Measurements from ENCODE around the gene CPM. TPM values are rescaled to one million over a fixed set of nuclear protein-coding genes. Genes with fewer than 3 reads are reported as not detected.

Gene CPM
- total RNA-seq, 1 donor from 2014 or later = 1.7 TPM

DNA sequence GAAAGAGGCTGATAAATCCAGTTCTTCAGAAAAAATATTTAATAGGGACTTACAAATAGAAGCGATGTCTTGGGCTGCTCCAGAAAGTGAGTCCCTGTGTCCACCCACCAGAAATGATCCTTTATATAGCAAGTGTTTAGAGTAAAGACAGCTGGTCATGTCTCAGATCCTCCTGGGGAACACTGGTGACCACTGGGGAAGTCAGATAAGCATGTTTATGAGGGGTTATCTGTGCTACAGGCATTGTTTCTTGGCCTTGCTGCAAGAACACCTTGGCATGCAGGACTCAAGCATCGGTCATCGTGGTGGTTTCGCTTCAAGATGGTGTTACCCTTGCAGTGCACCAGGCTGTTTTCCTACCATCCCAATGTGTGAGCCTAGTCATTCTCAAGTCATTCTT lies 27.2 kb downstream of the CPM start:
- no peak for DNase-seq (ENCODE audit: low spot score)

DNA sequence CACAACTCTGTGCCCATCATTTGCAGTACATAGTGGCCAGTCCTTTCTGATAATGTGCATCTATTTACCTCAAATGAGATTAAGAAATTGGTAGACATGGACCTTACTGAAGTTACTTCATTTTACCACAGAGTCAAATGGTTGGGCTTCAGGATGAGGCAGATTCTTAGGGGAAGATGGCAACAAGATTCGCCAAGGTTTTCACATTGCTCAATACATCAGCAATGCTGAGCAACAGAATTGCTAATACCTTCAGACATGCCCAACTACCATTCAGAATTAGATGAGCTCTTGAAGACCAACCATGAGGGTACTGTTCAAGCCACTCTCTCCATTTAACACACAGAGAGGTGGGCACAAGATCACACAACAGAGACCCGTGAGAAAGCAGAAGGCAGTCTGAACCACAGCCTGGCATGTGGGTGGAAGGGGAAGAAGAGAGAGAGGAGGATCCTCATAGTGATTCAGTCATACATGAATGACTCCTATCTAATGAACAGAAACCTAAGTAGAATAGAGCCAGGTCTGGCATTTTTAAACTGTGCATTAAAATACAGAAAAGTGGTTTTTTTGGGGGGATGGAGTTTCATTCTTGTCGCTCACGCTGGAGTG lies 28.5 kb downstream of the CPM start:
- DNase-seq (ENCODE audit: low spot score) = no peak

DNA sequence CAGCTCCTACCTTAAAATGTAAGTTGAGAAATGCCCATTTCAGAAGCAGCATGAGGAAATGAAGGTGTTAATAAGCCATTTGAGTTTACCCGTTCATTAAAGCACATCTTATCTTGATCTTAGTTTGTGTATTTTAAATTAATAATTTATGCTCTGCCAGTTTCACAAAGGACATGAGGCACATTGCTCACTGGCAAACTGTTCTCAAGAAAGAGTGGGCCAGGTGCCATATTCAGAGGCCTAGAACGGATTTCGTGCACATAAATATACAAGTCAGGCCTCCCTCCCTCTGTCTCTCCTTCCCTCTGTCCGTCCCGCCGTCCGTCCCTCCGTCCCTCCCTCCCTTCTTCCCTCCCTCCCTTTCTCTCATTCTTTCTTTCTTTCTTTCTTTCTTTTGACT lies 29.5 kb downstream of the CPM start:
- DNase-seq (ENCODE audit: low spot score) = no peak

DNA sequence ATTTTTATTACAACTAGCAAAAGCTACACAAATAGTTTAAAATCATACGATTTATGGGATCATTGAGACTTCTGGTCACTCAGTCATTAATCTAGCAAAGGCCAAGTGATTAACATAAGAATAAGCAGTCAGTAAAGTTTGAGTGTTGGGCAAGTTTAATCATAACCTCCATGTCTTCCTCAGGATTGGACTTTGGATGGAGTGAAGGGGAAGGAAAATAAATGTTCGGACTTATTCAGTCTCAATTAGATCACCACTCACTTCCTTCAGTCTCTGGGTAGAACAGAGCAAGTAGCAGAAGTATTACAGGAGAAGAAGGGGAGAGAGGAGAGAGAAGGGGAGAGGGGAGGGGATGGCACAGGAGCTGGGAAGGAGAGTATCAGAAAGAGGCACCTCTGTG lies 31.4 kb downstream of the CPM start:
- DNase-seq (ENCODE audit: low spot score) = no peak

DNA sequence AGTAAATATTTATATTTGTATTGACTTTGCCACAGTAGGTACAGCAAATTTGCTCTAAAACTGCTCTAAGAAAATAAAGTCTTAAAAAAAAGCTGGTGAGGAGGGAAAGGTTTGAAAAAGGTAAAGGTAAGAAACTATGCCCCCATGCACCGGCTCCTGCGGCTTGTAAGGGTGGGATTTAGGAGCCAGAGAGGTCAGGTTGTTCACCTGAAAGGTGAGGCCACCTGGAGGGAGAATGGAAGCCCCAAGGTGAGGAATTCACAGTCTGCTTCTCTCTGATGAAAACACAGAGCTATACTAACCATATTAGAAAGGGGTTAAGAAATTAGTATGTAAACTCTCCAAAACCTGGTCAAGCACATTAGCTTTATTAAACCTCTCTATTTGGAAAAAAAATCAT lies 31.8 kb downstream of the CPM start:
- DNase-seq (ENCODE audit: low spot score) = no peak

DNA sequence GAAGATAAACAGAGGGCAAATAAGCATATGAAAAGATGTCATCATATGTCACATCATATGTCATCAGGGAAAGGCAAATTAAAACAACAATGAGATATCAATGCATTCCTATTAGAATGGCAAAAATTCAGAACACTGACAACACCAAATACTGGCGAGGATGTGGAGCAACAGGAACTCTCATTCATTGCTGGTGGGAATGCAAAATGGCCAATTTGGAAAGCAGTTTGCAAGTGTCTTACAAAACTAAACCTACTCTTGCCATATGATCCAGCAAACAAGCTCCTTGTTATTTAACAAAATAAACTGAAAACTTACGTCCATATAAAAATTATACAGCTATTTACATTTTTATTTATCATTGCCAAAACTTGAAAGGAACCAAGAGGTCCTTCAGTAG lies 32.7 kb downstream of the CPM start:
- DNase-seq (ENCODE audit: low spot score) = no peak

DNA sequence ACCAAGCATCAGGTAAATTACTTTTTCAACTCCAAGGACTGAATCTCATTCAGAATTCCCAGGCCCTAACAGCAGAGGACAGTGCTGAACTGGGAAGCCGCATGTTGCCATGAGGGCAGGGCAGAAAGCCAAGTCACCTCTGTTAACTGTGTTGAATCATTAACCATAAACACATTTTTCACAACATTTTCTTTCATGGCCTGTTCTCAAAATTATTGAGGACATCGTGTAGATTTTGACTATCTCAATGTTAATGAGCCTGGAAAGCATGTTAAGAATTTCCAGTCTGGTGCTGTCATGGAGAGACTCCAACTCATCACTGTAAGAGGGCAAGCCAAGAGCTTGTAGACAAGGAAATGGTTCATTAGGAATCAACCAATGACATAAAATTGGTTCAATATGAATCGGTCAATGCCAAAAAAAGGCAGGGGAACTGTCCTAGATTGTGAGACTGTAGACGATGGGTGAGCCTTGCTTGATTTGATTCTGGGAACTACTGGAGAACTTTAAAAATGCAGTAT lies 33.7 kb downstream of the CPM start:
- no peak for DNase-seq (ENCODE audit: low spot score)

DNA sequence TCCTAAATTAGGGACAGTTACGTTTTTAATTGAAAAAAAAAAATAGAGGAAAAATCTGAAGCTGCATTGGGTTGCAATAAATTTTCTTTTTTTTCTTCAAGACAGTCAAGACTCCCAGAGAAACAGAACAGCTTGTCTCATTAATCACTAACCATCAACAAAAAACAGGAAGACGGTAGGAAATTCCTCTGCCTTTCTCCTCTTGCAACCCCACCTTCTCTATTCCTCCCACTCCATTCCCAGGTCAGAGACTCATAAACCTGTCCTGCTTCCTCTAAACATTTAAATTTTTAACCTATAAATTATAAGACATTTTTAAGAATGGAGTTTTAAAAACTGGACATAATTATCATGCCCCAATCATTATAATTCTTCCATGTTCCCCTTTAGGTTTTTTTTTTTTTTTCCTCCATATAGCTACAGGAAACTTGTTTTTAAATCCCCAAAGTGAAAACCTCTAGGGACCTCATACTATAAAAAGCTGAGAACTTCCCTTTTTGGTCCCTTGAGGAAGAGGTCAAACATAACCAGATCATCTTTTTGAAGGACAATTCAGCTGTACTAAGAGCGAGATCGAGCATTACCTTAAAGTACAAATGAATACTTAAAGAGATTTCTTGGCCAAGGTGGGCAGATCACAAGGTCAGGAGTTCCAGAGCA lies 36.0 kb downstream of the CPM start:
- no peak for DNase-seq (ENCODE audit: low spot score)

DNA sequence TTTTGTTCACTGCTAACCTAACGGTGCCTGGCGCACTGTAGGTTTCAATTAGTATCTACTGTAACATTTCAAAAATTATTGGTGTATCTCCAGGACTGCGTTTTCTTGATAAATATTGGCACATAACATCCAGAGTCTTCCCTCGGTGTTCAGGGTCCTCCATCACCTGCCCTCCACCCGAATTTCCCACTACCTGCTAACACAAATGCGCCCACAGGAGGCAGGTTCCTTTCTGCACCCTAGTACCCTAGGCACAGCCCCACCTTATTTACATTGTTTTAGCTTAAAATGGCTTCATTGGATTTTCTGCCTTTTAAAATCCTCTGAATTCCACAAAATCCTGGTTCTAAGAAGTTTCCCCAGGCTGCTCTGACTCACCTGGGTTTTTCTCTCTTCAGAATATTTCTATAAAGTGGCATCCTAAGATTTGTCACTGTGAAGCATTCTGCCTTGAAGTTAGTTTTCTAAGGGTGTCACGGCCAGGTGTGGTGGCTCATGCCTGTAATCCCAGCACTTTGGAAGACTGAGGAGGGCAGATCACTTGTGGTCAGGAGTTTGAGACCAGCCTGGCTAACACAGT lies 38.6 kb downstream of the CPM start:
- DNase-seq (ENCODE audit: low spot score) = no peak

DNA sequence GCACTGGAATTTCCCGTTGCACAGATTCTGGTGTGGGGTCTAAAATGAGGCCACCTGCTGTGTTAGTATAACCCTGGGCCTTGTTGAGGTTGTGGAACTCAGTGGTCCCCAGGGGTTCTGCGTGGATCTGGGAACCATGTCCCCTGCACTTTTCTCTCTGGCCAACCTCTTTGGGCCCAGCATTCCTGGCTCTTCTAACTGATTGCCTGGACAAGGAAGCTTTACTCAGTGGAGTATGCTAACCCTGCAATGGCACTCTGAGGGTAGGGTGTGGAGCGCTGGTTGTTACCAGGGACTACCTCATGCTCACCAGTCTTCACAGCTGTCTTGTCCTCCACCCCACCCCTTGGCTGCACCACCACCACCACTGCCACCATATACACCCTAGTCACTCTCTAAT lies 39.2 kb downstream of the CPM start:
- DNase-seq (ENCODE audit: low spot score) = no peak

DNA sequence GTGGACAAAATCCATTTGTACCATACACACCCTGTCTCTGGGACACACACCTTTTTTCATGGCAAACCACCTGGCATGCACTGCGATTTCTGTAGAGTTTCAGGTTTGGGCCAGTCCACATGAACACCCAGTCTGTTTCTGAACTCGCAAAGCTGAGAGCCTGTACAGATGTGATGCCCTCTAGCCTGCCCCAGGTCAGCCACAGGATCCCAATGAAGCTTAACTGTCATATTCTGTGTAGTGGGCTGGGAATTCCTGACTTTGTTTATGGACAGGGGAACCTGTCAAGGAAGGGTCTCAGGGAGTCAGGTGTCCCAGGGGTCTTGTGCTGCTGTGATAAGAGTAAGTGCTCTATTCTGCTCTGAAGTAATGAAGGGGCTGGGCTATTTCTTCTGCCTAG lies 39.8 kb downstream of the CPM start:
- no peak for DNase-seq (ENCODE audit: low spot score)

DNA sequence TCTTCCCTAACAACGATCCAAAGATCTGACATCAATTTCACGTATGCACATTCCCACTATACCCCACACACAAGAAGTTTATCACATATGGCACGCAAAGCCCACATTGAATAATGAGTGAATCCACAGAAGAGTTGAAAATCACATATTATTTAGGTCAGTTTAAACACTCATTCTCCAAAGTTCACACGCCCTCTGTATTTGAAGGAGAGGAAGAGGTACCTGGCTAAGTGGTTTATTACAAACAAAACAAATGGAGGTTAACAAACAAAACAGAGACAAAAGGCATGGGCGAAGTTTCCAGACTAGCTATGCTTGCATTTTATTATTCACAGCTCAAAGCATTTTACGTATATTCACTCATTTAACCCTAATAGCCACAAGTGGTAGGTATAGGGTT lies 41.8 kb downstream of the CPM start:
- no peak for DNase-seq (ENCODE audit: low spot score)

DNA sequence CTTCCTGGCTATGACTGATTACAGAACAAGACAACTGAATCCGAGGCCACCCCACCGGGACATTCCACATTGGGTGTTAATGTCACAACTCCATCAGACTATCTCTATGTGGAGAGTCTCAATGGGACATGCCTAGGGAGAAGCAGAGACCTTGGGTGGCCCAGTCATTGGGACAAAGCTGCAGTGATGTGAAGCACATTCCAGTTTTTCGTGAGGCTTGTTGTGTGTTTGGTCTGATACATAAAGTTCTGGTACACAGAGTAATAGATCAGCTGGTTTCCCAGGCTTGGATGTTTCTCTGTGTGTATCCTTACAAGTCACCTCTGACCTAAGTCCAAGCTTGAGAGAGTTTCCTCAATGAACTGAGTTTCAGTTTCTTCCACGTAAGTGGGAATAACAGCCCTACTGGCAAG lies 42.3 kb downstream of the CPM start:
- no peak for DNase-seq (ENCODE audit: low spot score)

DNA sequence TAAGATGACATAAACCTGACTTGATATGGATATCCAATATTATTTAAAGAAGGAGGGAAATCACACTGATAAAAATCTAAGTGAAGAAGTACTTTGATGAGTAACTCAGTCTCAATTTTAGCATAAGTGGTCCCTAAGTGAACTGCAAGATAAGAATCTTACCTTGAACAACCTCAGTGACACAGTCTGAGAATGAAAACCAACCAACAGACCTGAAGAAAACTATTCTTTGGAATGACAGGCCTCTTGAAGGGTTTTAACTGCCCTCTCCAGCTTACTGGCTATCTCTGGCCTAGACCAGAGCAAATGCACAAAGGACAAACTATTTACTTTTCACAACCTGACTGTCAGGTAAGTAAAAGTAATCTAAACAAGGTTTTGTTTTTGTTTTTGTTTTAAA lies 44.7 kb downstream of the CPM start:
- DNase-seq (ENCODE audit: low spot score) = no peak

DNA sequence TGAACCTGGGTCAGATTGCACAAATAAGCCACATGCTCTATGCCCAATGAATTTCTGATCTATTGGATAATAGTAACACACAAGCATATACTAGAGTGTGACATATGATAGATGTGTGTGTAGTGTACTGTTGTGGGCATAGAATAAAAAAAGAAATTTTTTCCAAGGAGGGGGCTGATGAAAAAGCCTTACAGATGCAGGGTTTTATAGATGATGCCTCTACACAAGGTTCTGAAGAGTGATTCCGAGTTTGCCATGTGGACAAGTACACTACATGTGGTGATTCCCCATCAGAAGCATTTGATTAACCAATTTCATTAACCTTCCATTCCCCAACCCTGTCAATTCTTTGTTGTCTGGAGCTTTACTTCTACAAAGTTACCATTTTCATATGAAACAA lies 45.3 kb downstream of the CPM start:
- no peak for DNase-seq (ENCODE audit: low spot score)

DNA sequence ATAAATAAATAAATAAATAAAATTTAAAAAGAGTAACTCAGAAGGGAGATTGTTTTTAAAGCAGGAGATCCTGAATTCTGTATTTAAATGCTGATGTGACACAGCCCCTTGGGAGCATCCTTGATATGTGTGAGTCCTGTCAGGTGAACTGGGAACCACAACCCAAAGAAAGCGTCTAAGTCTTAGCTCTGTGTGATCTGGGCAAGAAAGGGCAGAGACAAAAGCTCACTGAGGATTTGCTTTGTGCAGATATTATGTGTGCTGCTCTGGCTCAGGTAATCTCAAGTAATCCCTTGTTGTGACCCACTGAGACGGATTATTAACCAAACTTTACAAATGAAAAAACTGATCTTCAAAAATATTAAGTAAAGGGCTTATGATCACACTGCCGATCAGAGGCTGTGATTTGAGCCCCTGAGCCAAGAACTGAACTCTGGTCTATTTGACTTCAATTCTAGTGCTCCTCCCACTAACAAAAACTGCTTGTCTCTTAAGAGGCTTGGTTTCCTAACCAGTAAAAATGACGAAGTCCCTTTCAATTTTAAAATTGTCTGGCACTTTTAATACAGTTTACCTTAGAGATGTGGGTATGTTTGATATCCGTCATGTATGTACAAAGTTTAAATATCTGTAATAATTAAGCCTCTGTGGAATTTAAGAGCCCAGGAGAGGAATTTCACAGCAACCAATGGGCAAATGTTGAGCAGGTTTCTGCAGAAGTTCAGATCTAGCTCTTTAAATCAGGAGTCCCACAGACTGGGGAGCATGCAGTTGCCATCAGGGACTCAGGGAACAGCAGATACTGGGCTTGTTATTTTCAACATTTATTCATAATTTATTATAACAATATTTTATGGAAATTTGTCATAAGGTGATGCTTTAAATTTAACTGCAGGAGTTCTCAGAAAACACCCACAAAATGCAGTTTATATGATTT lies 46.1 kb downstream of the CPM start:
- no peak for DNase-seq (ENCODE audit: low spot score)

DNA sequence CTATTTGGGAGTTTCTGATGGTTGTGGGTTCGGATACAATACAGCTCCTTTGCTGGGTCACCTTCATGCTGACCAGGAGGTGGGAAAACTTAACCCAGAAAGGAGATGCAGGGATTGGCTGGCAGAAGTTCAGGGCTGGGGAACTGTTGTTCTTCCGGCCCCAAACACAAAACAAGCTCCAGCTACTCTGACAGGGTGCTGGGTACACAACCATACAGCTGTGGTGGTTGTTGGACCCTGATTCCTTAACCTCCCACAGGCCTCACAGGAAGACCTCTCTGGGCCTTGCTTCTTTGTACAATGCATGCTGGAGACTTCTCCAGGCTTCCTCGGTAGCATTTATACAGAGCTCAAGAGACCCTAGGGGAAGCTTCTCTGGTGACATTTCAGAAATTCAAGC lies 47.6 kb downstream of the CPM start:
- no peak for DNase-seq (ENCODE audit: low spot score)

DNA sequence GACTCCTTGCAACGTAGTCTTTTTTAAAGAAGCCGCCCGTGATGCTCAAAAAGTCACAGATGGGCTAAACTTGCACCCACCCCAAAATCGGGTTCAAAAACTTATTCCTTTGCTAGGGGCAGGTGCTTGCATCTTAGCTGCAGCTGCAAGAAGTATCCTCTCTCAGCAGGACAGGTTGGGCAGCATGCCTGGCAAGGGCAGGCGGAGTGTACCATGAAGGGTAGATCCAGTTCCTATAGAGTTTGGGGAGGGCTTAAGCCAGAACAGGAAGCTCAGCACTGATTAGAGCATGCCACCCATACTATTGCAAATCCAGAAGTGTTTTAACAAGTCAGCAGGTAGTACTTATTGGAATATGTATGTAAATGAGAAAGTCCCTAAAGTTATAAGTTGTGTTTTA lies 48.7 kb downstream of the CPM start:
- peak; percentile 12 for DNase-seq (ENCODE audit: low spot score)

DNA sequence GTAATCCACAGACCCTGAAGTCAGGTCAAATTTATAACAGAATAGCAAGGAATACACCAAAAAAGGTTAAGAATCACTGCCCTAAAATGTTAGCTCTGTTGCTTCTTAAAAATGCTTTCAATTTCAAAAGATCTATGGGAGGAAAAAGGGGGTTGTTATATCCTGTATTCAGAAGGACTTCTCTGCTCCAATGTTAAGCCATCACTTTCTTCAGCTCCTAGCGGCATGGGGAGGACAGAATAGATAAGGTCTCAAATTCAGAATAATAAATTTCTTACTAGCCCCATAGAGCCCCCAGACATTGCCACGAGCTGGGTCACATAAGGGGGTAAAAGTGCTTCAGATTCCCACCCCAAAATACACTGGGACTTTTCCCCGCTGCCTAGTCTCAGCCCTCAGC lies 49.8 kb downstream of the CPM start:
- no peak for DNase-seq (ENCODE audit: low spot score)

DNA sequence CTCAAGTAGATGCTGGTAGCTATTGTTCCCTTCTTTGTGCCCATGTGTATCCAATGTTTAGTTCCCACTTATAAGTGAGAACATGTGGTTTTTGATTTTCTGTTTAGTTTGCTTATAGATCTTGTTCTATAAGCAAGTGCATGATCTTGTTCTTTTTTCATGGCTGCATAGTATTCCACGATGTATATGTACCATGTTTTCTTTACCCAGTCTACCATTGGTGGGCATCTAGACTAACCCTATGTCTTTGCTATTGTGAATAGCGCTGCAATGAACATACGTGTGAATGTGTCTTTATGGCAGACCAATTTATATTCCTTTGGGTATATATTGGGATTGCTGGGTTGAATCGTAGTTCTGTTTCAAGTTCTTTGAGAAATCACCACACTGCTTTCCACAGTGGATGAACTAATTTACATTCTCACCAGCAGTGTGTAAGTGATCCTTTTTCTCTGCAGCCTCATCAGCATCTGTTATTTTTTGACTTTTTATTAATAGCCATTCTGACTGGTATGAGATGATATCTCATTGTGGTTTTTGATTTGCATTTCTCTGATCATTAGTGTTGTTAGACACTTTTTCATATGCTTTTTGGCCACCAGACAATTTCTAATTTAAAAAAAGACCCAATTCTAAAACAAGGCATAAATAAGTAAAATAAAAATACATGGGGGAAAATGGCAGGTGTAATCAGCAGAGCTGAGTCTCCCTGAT lies 50.6 kb downstream of the CPM start:
- DNase-seq (ENCODE audit: low spot score) = no peak

DNA sequence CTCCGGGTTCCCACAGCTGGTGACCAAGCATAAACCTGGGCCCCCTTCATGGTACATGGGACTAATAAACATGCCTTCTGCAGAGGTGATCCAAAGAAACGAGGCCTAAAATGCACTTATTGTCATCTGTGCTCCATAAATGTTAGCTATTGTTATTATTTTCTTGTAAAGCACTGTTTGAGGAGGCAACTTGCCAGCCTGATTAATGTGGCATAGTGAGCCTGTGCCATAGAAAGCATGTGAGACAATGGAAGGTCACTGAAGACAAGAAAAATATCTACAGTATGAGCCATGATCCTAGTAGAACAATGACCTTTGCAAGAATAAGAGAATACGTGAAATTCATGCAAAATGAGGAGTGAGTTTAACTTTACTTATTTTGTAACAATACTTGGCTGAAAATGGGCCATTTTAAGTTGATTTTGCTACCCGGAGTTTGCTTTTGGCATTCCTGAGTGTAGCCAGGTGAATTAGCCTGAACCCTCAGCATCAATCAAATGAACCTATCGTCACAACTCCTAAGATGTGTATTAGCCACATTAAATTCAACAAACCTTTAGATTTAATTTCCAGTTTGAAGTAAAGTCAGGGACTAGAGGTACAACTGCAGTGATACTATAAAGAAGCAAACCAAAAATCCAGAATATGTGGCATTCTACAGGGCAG lies 52.2 kb downstream of the CPM start:
- DNase-seq (ENCODE audit: low spot score) = no peak
